GM18909 (cell line): ENCODE measurements around the gene COG6.

ENCODE experiments used
- ATAC-seq: cut with Tn5 transposase; IDR thresholded peaks from one replicate; pipeline ENCODE4 v1.9.1; 2021; ENCODE audit warnings: mild to moderate bottlenecking; ENCODE audit not compliant: unreplicated experiment, poor library complexity

The COG6 gene

DNA sequence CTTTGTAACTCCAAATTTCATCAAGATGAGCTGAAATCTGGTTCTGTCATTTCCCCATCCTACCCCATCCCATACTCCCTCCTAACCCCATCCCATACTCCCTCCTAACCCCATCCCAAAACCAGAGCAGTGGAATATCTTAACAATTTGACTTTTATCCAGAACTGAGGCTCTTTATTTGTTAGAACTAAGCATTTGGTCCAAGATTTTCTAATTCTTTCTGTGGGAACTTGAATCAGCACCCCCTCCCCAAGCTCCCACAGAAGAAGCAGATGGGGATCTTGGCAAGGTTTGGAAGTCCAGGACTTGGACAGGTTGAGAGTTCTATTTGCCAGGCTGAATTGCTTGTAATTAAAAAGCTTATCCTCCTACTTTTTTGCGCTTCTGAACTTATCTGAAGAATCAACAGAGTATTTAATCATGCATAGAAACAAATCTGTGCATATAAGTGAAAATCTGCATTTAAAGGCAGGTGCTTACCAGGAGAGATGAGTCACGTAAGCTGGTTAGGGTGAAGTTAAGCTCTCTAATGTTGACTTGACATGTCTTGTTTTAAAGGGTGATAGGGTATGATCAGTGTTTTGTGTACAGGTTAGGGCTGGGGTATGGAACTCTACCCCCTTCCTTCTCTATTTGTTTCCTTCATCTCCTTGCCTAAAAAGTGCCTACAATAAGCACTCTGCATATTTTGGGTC lies 111.1 kb downstream of the COG6 start:
- ATAC-seq, result no peak

- ATAC-seq, result no peak
Observed at GRCh38 chr13:39767791-39768517, 112.5 kb downstream of the COG6 start.

- ATAC-seq, result no peak
Observed at GRCh38 chr13:39768962-39769361, 113.5 kb downstream of the COG6 start.

DNA sequence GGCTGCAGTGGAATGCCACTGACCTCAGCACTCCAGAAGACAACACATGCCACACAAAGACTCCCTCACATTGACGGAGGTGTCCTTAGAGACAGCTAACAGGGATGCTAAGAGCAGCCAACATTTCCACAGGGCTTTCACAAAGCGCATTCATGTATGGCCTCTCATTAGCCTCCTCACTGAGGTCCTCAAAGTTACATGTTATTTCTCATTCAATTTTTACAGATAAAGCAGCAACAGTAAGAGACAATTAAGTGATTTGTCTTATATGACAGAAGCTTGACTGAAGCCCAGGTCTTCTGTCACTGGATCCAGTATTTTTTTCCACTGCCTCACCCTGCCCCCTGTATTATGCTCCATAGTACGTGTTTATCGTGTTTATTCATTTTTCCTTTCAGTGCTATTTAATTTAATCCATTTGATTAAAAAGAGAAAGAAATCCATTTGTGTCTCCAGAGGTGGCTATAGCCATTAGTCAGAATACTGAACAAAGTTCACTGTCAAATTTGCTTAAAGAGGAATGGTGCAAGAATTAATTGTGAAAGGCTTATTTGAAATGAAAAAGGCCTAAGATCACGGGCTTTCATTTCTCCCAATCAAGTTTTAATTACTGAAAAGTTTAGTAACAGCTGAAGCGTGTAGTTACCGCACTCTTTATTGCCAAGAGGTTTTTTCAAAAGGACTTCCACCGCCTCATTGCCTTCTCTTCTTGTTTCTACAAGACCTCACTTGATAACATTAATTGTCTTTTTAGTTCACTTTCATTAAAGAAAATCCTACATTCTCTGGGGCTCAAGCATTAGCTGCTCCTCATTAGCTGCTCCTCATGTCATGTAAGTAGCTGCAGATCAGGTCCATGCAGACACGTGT lies 115.0 kb downstream of the COG6 start:
- no peak for ATAC-seq

- no peak for ATAC-seq
Observed at GRCh38 chr13:39773833-39774232, 118.4 kb downstream of the COG6 start.

- ATAC-seq, result peak; percentile 48
Observed at GRCh38 chr13:39776439-39776838, 121.0 kb downstream of the COG6 start.

DNA sequence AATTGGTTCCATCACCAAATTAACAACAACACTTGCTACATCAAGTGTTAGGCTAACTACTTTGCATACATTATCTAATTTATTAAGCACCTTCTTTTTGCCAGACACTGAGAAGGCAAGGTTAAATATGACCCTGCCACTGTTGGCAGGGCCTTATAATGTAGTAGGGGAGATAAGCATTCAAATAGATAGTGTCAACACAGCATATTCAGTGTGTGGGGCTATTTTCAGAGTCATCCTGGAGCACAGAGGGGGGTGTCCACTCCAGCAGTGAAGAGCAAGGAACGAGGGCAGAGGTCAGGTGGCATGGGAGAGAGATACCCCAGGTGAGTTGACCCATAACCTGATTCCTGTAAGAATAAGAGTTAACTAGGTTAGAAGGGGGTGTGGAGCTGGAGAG lies 121.6 kb downstream of the COG6 start:
- ATAC-seq, result no peak

GRCh38 chr13:39777527-39778061 lies 122.1 kb downstream of the COG6 start:
- no peak for ATAC-seq

GRCh38 chr13:39779337-39780265 lies 124.1 kb downstream of the COG6 start:
- no peak for ATAC-seq

GRCh38 chr13:39780711-39781110 lies 125.2 kb downstream of the COG6 start:
- ATAC-seq, result no peak

GRCh38 chr13:39781381-39781780 lies 125.9 kb downstream of the COG6 start:
- no peak for ATAC-seq

- ATAC-seq, result no peak
Observed at GRCh38 chr13:39783051-39783450, 127.6 kb downstream of the COG6 start.

- ATAC-seq, result no peak
Observed at GRCh38 chr13:39784347-39784746, 128.9 kb downstream of the COG6 start.

DNA sequence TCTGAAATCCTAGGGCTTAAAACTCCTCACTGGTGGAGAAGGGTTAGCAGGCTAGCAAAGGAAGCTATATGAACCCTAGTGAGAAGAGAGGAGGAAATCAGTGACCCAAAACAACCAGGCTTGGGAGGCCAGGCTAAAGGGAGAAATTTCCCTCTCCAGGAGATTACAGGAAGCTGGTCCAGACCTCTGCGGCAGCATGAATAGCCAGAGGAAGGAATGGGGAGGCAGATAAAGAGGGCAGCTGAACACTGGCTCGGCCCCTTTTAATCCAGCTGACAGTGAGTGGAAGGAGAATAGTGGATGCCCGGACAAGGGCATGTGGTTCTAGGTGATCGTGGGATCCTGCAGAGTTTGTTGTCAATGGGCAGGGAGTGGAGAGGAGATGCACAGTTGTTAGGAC lies 130.6 kb downstream of the COG6 start:
- ATAC-seq, result no peak

GRCh38 chr13:39787086-39787487 lies 131.6 kb downstream of the COG6 start:
- ATAC-seq, result no peak

GRCh38 chr13:39788102-39788501 lies 132.6 kb downstream of the COG6 start:
- ATAC-seq, result no peak

GRCh38 chr13:39789451-39789850 lies 134.0 kb downstream of the COG6 start:
- no peak for ATAC-seq
